DND-41 (cell line): ENCODE data around the gene PTPRU.

Source experiments
- ATAC-seq: fragments of 200-7000 bp; cut with Tn5 transposase; 3 replicates; pipeline ENCODE4 v1.9.1; 2021; ENCODE audit warnings: low read depth; ENCODE audit not compliant: insufficient read depth
- DNase-seq: peaks from one replicate; pipeline ENCODE4 v3.0.0-alpha.2; 2020
- H2AFZ ChIP-seq: 2 replicates; pipeline ENCODE4 v1.6.0; 2012; ENCODE audit warnings: low read depth, low read length
- H3K27ac ChIP-seq: 2 replicates; pipeline ENCODE4 v1.5.1; 2012; ENCODE audit warnings: low read length, inconsistent platforms
- H3K27me3 ChIP-seq: fragments of 200-600 bp; sonication (generic); 2 replicates; pipeline ENCODE4 v1.6.0; 2012; ENCODE audit warnings: low read length, mild to moderate bottlenecking, inconsistent platforms; ENCODE audit not compliant: insufficient read depth, poor library complexity
- H3K36me3 ChIP-seq: 2 replicates; pipeline ENCODE4 v1.5.1; 2012; ENCODE audit warnings: low read length, inconsistent platforms; ENCODE audit not compliant: insufficient read depth
- H3K4me1 ChIP-seq: 2 replicates; pipeline ENCODE4 v1.5.1; 2012; ENCODE audit warnings: mild to moderate bottlenecking, low read length; ENCODE audit not compliant: insufficient read depth
- H3K4me2 ChIP-seq: 2 replicates; pipeline ENCODE4 v1.6.0; 2012; ENCODE audit warnings: mild to moderate bottlenecking, moderate library complexity, low read length, inconsistent platforms; ENCODE audit not compliant: insufficient read depth
- H3K4me3 ChIP-seq, 2 experiments: fragments of 200-600 bp in 1 of 2; shearing (Covaris generic) in 1 of 2; 2 replicates each; pipeline ENCODE4 v1.5.1; 2012 to 2016; ENCODE audit warnings: inconsistent platforms in 2 of 2, low read length in 2 of 2, mild to moderate bottlenecking in 2 of 2, low read depth in 1 of 2, moderate library complexity in 1 of 2
- H3K79me2 ChIP-seq: 2 replicates; pipeline ENCODE4 v1.6.0; 2012; ENCODE audit warnings: low read length, inconsistent platforms; ENCODE audit not compliant: insufficient read depth
- H3K9ac ChIP-seq: 2 replicates; pipeline ENCODE4 v1.6.0; 2012; ENCODE audit warnings: low read depth, mild to moderate bottlenecking, inconsistent platforms, low read length, moderate library complexity
- H3K9me3 ChIP-seq: 2 replicates; pipeline ENCODE4 v1.5.1; 2012; ENCODE audit warnings: low read length, moderate library complexity, mild to moderate bottlenecking, inconsistent platforms; ENCODE audit not compliant: insufficient read depth, severe bottlenecking
- H4K20me1 ChIP-seq: 2 replicates; pipeline ENCODE4 v1.6.0; 2012; ENCODE audit warnings: low read length; ENCODE audit not compliant: insufficient read depth
- CTCF ChIP-seq: IDR thresholded peaks from 2 replicates; pipeline ENCODE4 v1.5.1; 2012; ENCODE audit warnings: borderline replicate concordance, low read length, moderate library complexity, mild to moderate bottlenecking; ENCODE audit not compliant: poor library complexity, severe bottlenecking; ENCODE audit errors: extremely low read depth
- EZH2 ChIP-seq: IDR thresholded peaks from 3 replicates; pipeline ENCODE4 v1.6.1; 2012; ENCODE audit warnings: borderline replicate concordance, low read depth, mild to moderate bottlenecking, moderate library complexity, low read length, inconsistent platforms; ENCODE audit not compliant: severe bottlenecking

Gene PTPRU

GRCh38 chr1:29322861-29323585, 86.7 kb downstream of the PTPRU start:
- Histone ChIP-seq H3K27ac (no peak overlapping the region), H3K27me3 (no peaks in the 10 kb centered on the region), H2AFZ (no peak overlapping the region), H3K9ac (no peak overlapping the region), H3K4me2 (no peak overlapping the region), H3K4me3 (no peak overlapping the region), H3K9me3 (no peaks in the 10 kb centered on the region), H4K20me1 (no peaks in the 10 kb centered on the region), H3K36me3 (no peaks in the 10 kb centered on the region), H3K79me2 (no peaks in the 10 kb centered on the region), H3K4me1 (no peaks in the 10 kb centered on the region)
- no peak for TF ChIP-seq EZH2
- no peak for TF ChIP-seq CTCF
- DNase-seq (no peak), ATAC-seq (no peak)

GRCh38 chr1:29323636-29324035, 87.3 kb downstream of the PTPRU start:
- TF ChIP-seq EZH2: no peak
- no peak for TF ChIP-seq CTCF
- no peaks in the 10 kb centered on the region for H3K36me3 ChIP-seq
- no peak for DNase-seq
- H3K9ac ChIP-seq: no peak overlapping the region
- no peaks in the 10 kb centered on the region for H3K9me3 ChIP-seq
- H3K4me2 ChIP-seq: no peak overlapping the region
- H3K79me2 ChIP-seq: no peaks in the 10 kb centered on the region
- no peak overlapping the region for H3K27ac ChIP-seq
- H2AFZ ChIP-seq: no peak overlapping the region
- H4K20me1 ChIP-seq: no peaks in the 10 kb centered on the region
- H3K4me3 ChIP-seq: no peak overlapping the region
- H3K4me1 ChIP-seq: no peaks in the 10 kb centered on the region
- no peak for ATAC-seq
- H3K27me3 ChIP-seq: no peaks in the 10 kb centered on the region

- H3K9ac ChIP-seq: no peak overlapping the region
- H2AFZ ChIP-seq: no peak overlapping the region
- H4K20me1 ChIP-seq: no peaks in the 10 kb centered on the region
- no peaks in the 10 kb centered on the region for H3K36me3 ChIP-seq
- ATAC-seq: no peak
- H3K79me2 ChIP-seq: no peaks in the 10 kb centered on the region
- no peaks in the 10 kb centered on the region for H3K27me3 ChIP-seq
- no peaks in the 10 kb centered on the region for H3K4me1 ChIP-seq
- H3K9me3 ChIP-seq: no peaks in the 10 kb centered on the region
- no peak overlapping the region for H3K4me3 ChIP-seq
- H3K4me2 ChIP-seq: no peak overlapping the region
- no peak overlapping the region for H3K27ac ChIP-seq
- TF ChIP-seq CTCF (no peak), EZH2 (no peak)
- DNase-seq: no peak
These were observed 87.9 kb downstream of the PTPRU start for GRCh38 chr1:29324202-29324601.
